WTC11 (cell line): ENCODE results near the gene DENND5A.

ENCODE experiments used
- TCF7 ChIP-seq: sonication (generic); formaldehyde crosslinking; IDR thresholded peaks from 2 replicates; pipeline ENCODE4 v1.8.0; 2022; ENCODE audit warnings: mild to moderate bottlenecking, low read depth, missing genetic modification reagents, moderate library complexity
- ZNF138 ChIP-seq: sonication (generic); formaldehyde crosslinking; conservative IDR thresholded peaks from 2 replicates; pipeline ENCODE4 v1.8.1; 2022; ENCODE audit warnings: mild to moderate bottlenecking, moderate library complexity, missing genetic modification reagents
- ZNF232 ChIP-seq: sonication (generic); formaldehyde crosslinking; IDR thresholded peaks from 2 replicates; pipeline ENCODE4 v1.8.0; 2022; ENCODE audit warnings: mild to moderate bottlenecking, missing genetic modification reagents
- ZNF396 ChIP-seq: fragments of 250-450 bp; sonication (Bioruptor Pico); IDR thresholded peaks from 2 replicates; pipeline ENCODE4 v1.8.0; 2021; ENCODE audit warnings: mild to moderate bottlenecking, moderate library complexity, borderline replicate concordance
- TF ChIP-seq, protein P1 (sequence below): fragments of 200-600 bp; IDR thresholded peaks from 2 replicates; pipeline ENCODE4 v1.8.0; 2022; ENCODE audit warnings: antibody characterized with exemption
- TF ChIP-seq, protein P2 (sequence below): sonication (generic); formaldehyde crosslinking; IDR thresholded peaks from 2 replicates; pipeline ENCODE4 v1.8.0; 2022; ENCODE audit warnings: mild to moderate bottlenecking, missing genetic modification reagents

DNA sequence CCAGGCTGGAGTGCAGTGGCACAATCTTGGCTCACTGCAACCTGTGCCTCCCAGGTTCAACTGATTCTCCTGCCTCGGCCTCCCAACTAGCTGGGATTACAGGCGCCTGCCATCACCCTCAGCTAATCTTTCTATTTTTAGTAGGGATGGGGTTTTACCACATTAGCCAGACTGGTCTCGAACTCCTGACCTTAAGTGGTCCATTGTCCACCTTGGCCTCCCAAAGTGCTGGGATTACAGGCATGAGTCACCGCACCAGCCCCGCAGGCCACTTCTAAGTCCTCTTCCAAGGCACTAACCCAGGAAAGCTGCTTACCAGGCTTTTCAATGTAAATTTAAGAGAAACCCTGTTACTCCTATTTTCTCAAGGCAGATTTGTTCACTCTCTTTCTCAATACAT lies 50.4 kb downstream of the DENND5A start:
- TF ChIP-seq ZNF396 (CRISPR knock-in tag) = no peak
- TF ChIP-seq, protein P1, sequence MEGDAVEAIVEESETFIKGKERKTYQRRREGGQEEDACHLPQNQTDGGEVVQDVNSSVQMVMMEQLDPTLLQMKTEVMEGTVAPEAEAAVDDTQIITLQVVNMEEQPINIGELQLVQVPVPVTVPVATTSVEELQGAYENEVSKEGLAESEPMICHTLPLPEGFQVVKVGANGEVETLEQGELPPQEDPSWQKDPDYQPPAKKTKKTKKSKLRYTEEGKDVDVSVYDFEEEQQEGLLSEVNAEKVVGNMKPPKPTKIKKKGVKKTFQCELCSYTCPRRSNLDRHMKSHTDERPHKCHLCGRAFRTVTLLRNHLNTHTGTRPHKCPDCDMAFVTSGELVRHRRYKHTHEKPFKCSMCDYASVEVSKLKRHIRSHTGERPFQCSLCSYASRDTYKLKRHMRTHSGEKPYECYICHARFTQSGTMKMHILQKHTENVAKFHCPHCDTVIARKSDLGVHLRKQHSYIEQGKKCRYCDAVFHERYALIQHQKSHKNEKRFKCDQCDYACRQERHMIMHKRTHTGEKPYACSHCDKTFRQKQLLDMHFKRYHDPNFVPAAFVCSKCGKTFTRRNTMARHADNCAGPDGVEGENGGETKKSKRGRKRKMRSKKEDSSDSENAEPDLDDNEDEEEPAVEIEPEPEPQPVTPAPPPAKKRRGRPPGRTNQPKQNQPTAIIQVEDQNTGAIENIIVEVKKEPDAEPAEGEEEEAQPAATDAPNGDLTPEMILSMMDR = no peak
- TF ChIP-seq, protein P2, sequence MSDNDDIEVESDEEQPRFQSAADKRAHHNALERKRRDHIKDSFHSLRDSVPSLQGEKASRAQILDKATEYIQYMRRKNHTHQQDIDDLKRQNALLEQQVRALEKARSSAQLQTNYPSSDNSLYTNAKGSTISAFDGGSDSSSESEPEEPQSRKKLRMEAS (CRISPR knock-in tag) = no peak
- no peak for TF ChIP-seq TCF7 (CRISPR knock-in tag)
- no peak for TF ChIP-seq ZNF138
- no peak for TF ChIP-seq ZNF232 (CRISPR knock-in tag)
